ENCODE results near the gene C6orf62.
"Not testable (repeated sequence)": the region's sequence is repeated elsewhere in the genome, so short reads cannot be mapped to it uniquely, and the experiment has no call there.

The C6orf62 gene

DNA sequence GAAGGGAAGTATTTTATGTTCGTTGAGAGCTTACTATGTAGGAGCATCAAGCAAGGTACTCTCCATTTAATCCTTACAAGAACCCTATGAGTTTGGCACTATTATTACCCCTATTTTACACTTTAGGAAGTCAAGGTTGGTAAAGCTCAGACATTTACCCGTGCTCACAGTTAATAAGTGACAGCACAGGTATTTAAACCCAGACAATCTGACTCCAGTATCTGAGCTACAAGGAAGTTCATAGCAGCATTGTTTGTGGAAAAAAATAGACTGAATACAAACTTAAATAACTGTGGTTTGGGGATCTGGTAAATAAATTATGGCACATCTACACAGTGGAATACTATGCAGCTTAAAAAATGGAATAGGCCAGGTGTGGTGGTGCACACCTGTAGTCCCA is 34.6 kb upstream of the C6orf62 start:
- DNase-seq (ENCODE audit: extremely low spot score), result no peak
- ChIA-PET CTCF (interaction anchor here (1.4 to 2.0 kb wide), 4 partner anchors 8 to 172 kb away, joined by 4 to 10 read pairs (median 6); partner anchors contain the start of gene GMNN), POLR2A (no interaction called here)
- TF ChIP-seq, protein P1, sequence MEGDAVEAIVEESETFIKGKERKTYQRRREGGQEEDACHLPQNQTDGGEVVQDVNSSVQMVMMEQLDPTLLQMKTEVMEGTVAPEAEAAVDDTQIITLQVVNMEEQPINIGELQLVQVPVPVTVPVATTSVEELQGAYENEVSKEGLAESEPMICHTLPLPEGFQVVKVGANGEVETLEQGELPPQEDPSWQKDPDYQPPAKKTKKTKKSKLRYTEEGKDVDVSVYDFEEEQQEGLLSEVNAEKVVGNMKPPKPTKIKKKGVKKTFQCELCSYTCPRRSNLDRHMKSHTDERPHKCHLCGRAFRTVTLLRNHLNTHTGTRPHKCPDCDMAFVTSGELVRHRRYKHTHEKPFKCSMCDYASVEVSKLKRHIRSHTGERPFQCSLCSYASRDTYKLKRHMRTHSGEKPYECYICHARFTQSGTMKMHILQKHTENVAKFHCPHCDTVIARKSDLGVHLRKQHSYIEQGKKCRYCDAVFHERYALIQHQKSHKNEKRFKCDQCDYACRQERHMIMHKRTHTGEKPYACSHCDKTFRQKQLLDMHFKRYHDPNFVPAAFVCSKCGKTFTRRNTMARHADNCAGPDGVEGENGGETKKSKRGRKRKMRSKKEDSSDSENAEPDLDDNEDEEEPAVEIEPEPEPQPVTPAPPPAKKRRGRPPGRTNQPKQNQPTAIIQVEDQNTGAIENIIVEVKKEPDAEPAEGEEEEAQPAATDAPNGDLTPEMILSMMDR (IDR thresholded peaks at IDR 0.05; ENCODE audit: control extremely low read depth, extremely low read depth, low read depth, missing control alignments), result no peak

DNA sequence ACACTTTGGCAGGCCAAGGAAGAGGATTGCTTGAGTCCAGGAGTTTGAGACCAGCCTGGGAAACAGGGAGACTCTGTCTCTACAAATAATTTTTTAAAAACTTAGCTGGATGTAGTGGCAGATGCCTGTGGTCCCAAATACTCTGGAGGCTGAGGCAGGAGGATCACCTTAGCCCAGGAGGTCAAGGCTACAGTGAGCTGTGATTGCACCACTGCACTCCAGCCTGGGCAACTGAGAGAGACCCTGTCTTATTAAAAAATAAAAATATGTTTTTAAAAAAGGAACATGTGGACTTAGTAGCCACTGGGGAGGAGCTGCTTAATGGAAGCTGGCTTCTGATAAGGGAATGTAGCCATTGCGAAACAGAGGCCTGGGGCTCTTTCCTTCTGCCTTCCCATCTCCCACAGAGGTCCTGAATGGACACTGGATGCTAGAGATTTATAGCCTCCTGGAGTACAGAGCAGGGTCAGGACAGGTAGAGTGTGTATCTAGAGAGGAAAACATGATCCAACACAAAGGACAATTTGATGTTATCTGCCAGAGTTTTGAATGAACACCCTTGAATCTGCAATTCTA is 34.1 kb upstream of the C6orf62 start:
- no peak for DNase-seq (ENCODE audit: extremely low spot score)
- ChIA-PET POLR2A (no interaction called here), CTCF (interaction anchor here (1.4 to 2.0 kb wide), 4 partner anchors 8 to 172 kb away, joined by 4 to 10 read pairs (median 6); partner anchors contain the start of gene GMNN)
- TF ChIP-seq, protein P1 (IDR thresholded peaks at IDR 0.05; ENCODE audit: control extremely low read depth, extremely low read depth, low read depth, missing control alignments), result no peak

- POLR2A ChIA-PET, result no interaction called here
- DNase-seq (ENCODE audit: extremely low spot score), result no peak
- CTCF ChIA-PET, result interaction anchor here (1.4 to 1.7 kb wide), 3 partner anchors 14 to 171 kb away, joined by 4 to 6 read pairs (median 5); partner anchors contain the start of gene GMNN
- TF ChIP-seq, protein P1 (IDR thresholded peaks at IDR 0.05; ENCODE audit: control extremely low read depth, extremely low read depth, low read depth, missing control alignments), result no peak
Measured at GRCh38 chr6:24752503-24752902, 33.5 kb upstream of the C6orf62 start.

- DNase-seq (ENCODE audit: extremely low spot score); POLR2A ChIA-PET: not testable (repeated sequence)
- CTCF ChIA-PET, result interaction anchor here (1.3 kb wide), 1 partner anchor 10 kb away, joined by 4 read pairs; no protein-coding TSS in a partner anchor
Measured at GRCh38 chr6:24750878-24751277, 31.9 kb upstream of the C6orf62 start.

- TF ChIP-seq, protein P1 (IDR thresholded peaks at IDR 0.05; ENCODE audit: control extremely low read depth, extremely low read depth, low read depth, missing control alignments), result no peak
- DNase-seq (ENCODE audit: extremely low spot score), result no peak
- ChIA-PET CTCF (no interaction called here), POLR2A (no interaction called here)
Measured at GRCh38 chr6:24749297-24749696, 30.3 kb upstream of the C6orf62 start.

DNA sequence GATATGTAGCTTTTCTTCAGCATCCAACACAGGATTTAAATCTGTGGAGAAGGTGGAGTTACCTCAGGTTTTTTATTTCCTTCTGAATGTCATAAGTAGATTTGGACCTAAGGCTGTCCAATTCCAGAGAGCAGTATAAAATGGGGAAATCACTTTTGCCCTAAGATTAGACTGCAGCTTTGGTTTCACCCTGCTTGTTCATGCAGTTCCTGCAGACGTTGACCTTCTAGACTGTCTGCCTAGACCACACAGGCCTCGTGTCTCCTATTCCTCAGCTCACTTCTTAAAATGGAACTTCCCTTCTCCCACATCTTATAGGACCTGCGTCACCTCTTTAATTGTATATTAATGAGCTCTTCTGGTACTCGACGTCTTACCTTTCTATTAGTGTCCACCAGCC is 26.0 kb upstream of the C6orf62 start:
- TF ChIP-seq, protein P1 (IDR thresholded peaks at IDR 0.05; ENCODE audit: control extremely low read depth, extremely low read depth, low read depth, missing control alignments), result no peak
- no peak for DNase-seq (ENCODE audit: extremely low spot score)
- CTCF ChIA-PET, result interaction anchor here (0.7 to 4.5 kb wide), 11 partner anchors 9 to 1272 kb away, joined by 3 to 14 read pairs (median 3); a partner anchor contains a TSS

DNA sequence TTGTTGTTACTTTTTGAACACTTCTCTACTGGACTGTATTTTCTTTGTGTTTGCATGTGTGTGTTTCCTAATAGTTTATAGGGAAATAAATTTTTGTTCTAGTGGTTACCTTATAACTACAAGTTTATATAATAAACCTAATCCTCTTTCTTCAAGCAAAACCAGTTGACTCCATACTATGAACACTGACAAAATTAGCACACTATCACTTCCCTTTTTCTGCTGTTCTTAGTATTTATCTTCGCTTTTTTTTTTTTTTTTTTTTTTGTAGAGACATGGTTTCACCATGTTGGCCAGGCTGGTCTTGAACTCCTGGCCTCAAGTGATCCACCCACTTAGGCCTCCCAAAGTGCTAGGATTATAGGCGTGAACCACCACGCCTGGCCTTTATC is 25.0 kb upstream of the C6orf62 start:
- peak; percentile 44 for DNase-seq (ENCODE audit: extremely low spot score)
- POLR2A ChIA-PET, result interaction anchor here (1.0 to 1.5 kb wide), 2 partner anchors 22 to 24 kb away, joined by 4 to 6 read pairs; no protein-coding TSS in a partner anchor
- TF ChIP-seq, protein P1 (IDR thresholded peaks at IDR 0.05; ENCODE audit: control extremely low read depth, extremely low read depth, low read depth, missing control alignments), result no peak
- CTCF ChIA-PET, result interaction anchor here (1.1 to 4.5 kb wide), 5 partner anchors 10 to 56 kb away, joined by 3 to 14 read pairs (median 6); no protein-coding TSS in a partner anchor

More for the DNA sequence above, 26.0 kb upstream of the C6orf62 start:
- POLR2A ChIA-PET, result no interaction called here

Data from GM10248 (cell line).